ENCODE results near the gene CD300LB.
A peak's percentile ranks its signal among the peaks of the same experiment; 100 is the strongest.
"Not testable (repeated sequence)": the region's sequence is repeated elsewhere in the genome, so short reads cannot be mapped to it uniquely, and the experiment has no call there.

The CD300LB gene

GRCh38 chr17:74525781-74526288 lies 5.4 kb downstream of the CD300LB start:
- DNase-seq (no peak), ATAC-seq (no peak)

- DNase-seq: no peak
- no peak for ATAC-seq
Measured at GRCh38 chr17:74525465-74525725, 5.9 kb downstream of the CD300LB start.

- ATAC-seq (no peak), DNase-seq (no peak)
Measured at GRCh38 chr17:74524653-74525464, 6.4 kb downstream of the CD300LB start.

- DNase-seq (no peak), ATAC-seq (no peak)
Measured at GRCh38 chr17:74523308-74523707, 8.0 kb downstream of the CD300LB start.

- DNase-seq (no peak), ATAC-seq (no peak)
Measured at GRCh38 chr17:74522381-74523105, 8.7 kb downstream of the CD300LB start.

- peak; percentile 39 for ATAC-seq
- peak; percentile 33 for DNase-seq
Measured at GRCh38 chr17:74521701-74522201, 9.5 kb downstream of the CD300LB start.

DNA sequence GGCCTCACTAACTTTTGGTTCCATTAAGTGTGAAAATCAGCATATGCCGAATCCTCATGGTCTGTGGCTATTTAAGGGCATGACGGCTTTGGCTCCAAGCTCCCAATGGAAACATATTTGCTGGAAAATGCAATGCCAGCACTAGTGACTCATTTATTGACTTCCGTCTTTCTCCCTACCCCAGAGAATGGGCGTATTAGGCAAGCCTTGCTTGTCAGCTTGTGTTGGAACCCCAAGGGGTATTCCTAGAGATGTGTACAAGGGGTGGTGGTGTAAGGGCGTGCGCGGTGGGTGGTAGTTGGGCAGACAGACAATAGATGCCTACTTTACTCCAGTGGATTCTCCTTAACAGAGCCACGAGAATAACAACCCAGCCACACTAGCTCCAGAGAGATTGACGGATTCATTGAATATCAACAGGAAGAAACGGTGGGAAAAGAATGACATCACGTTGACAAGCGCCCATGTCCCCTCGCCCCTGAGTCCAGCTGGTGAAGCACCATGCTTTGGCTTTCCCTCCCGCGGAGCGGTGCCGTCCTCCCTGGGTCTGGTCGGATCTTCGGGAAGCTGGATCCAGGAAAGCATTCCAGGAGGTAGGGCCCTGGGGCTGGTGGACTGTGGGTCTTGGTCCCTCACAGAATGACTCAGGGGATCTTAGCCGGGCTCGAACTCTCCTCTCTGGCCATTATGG lies 10.3 kb downstream of the CD300LB start:
- ATAC-seq (no peak), DNase-seq (no peak)

- ATAC-seq (peak; percentile 40), DNase-seq (no peak)
Measured at GRCh38 chr17:74520016-74520434, 11.2 kb downstream of the CD300LB start.

GRCh38 chr17:74518413-74518981 lies 12.8 kb downstream of the CD300LB start:
- not testable (repeated sequence) for DNase-seq, ATAC-seq

DNA sequence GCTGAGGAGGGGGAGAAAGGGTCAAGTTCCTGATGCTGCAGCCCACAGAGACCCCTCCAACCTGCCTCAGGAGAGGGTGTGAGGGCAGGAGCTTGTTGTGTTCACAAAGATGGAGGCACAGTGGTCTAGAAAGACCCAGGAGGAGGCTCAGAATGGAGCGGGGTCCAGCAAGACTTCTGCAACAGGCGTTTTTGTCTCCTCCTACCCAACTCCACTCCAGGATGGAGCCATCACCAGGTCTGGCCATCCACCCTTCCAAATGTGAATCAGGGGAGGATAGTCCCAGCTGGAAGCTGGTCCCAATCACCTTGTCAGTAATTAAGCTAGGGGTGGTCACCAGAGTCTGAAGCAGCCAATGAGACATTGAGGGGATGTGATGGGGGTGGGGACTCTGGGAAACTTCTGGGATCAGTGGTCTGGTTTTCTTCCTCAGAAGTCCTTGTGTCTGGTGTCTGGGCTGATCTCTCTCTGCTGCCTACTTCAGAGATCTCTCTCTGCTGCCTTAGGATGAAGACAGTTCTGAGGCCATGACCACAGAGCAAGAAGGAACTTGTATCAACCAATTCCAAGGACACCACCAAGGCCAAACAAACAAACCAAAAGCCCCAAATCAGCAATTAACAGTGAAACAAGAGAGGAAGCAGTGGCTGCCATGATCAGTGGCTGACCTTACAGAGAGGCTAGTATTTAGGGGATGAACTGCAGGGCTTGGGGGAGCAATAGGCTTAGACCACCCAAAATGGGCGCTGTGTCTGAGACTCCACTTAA lies 14.5 kb downstream of the CD300LB start:
- DNase-seq (no peak), ATAC-seq (no peak)

GRCh38 chr17:74515941-74516340 lies 15.3 kb downstream of the CD300LB start:
- no peak for DNase-seq
- no peak for ATAC-seq

DNA sequence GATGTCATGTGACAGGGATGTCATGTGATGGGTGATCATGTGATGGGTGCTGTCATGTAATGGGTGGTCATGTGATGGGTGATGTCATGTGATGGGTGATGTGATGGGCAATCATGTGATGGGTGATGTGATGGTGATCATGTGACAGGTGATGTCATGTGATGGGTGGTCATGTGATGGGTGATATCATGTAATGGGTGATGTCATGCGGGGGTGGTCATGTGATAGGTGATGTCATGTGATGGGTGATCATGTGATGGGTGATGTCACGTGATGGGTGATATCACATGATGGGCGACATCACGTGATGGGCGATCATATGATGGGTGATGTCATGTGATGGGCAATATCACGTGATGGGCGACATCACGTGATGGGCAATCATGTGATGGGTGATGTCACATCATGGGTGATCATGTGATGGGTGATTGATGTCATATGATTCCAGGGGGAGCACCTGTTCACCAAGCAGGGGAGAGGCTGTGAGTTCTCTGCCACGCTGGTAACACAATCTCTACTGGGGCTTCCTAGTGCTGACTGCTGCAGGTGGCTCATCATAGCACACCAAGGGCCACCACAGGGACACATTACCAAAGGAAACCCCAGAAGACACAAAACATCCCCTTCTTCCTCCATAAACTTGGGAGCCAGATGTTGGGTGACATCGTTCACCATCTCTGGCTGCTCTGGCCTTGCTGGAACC lies 16.5 kb downstream of the CD300LB start:
- DNase-seq: peak; percentile 46
- peak; percentile 8 for ATAC-seq

- peak; percentile 59 for DNase-seq
- no peak for ATAC-seq
Measured at GRCh38 chr17:74513987-74514631, 17.2 kb downstream of the CD300LB start.

GRCh38 chr17:74512624-74513091 lies 18.6 kb downstream of the CD300LB start:
- ATAC-seq (peak; percentile 89), DNase-seq (peak; percentile 76)

- no peak for ATAC-seq
Measured at GRCh38 chr17:74512036-74512435, 19.2 kb downstream of the CD300LB start.

DNA sequence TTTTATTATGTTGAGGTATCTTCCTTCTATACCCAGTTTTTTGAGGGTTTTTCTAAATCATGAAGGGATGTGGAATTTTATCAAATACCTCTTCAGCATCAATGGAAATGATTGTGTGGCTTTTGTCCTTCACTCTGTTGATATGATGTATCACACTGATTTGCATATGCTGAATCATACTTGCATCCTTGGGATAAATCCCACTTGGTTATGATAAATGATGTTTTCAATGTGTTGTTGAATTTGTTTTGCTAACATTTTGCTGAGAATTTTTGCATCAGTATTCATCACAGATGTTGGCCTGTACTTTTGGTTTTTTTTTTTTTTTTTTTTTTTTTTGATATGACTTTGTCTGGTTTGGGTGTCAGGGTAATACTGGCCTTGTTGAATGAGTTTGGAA lies 23.1 kb downstream of the CD300LB start:
- DNase-seq: no peak
- no peak for ATAC-seq

More at GRCh38 chr17:74512036-74512435, 19.2 kb downstream of the CD300LB start:
- DNase-seq: no peak

DNA sequence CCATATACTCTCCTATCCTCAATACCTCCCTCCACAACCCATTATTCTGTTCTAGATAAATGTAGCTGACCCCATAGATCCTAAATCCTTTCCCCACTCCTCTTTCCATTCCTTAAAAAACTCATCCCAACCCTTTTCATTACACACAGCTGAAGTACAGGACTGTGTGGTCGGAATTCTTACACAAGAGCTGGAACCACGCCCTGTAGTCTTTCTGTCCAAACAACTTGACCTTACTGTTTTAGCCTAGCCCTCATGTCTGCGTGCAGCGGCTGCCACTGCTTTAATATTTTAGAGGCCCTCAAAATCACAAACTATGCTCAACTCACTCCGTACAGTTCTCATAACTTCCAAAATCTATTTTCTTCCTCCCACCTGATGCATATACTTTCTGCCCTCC lies 27.3 kb downstream of the CD300LB start:
- DNase-seq, ATAC-seq: not testable (repeated sequence)

DNA sequence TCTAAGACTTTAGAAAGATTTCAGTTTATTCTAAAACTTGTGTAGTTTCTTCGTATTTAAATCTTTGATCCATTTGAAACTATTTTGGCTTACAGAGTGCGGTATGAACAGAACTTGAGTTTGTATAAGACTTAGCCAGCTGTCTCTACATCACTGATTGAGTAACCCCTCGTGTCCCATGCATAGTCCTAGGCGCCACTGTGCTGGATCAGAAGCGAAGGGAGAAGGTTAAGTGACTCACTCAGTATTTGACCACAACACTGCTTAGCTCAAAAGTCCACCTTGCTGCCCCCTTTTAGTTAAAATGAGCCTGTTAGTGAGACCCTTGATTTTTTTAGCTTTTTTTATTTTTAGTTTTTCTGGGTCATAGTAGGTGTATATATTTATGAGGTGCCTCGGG lies 28.4 kb downstream of the CD300LB start:
- ATAC-seq: no peak
- DNase-seq: no peak

DNA sequence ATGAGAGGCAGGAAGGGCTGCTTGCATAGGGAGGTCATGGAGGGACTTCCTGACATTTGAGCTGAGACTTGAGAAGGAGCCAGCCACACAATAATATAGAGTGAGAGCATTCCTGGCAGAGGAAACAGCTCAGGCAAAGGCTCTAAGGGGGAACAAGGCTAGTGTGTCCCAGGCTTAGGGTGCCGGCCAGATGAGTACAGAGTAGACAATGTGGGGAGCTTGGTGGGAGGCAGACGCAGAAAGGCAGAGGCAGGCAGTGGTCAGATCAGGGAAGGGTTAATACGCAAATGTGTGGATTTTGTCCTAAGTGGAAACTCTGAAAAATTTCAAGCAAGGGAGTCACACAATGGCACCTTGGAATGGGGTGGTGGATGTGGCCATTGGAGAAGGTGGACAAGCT lies 31.3 kb downstream of the CD300LB start:
- DNase-seq (no peak), ATAC-seq (no peak)

DNA sequence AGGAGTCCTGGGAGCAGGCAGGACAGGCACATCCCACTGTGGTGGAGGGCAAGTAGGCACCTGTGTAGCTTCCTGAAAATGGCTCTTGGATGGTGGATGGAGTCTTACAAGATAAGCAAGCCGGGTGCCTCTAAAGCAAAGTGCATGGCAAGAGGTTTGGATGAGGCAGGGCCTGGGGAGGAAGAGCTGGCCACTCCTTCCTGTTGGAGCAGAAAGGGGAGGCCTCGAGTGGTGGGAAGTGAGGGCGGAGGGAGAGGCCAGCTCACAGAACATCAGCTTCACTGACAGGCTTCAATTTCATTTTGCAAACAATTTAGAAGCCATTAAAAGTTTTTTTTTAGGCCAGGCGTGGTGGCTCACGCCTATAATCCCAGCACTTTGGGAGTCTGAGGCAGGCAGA lies 33.8 kb downstream of the CD300LB start:
- ATAC-seq (no peak), DNase-seq (no peak)

Data from stimulated activated naive CD8-positive, alpha-beta T cell treated with anti-CD3 and anti-CD28 coated beads, Interleukin-15, Interleukin-2, amounts not matched to agents 100 U/mL and 50 U/mL, for 24 hours (primary cell).